Activated CD8-positive, alpha-beta T cell treated with anti-CD3 and anti-CD28 coated beads, Interleukin-2, amount 10 ng/mL, durations not matched to agents 7 days and 5 days (primary cell): Measurements from ENCODE around the gene KIF11. TPM values are rescaled to one million over a fixed set of nuclear protein-coding genes. Genes with fewer than 3 reads are reported as not detected.

Experiments
- ATAC-seq: fragments of 150-1000 bp; cut with Tn5 transposase; one replicate; pipeline ENCODE4 v1.10.0; 2021; ENCODE audit warnings: moderate library complexity
- CTCF ChIA-PET: fragments of 350-600 bp; sonication (Branson Sonifier 250); formaldehyde crosslinking; loops from one replicate; lab custom pipeline; 2021; ENCODE audit warnings: antibody characterized with exemption; lab: Charles Lee
- POLR2A ChIA-PET: fragments of 350-600 bp; sonication (Branson Sonifier 250); formaldehyde crosslinking; loops from one replicate; lab custom pipeline; 2021; ENCODE audit warnings: antibody characterized with exemption; lab: Charles Lee
- DNase-seq: peaks from one replicate; pipeline ENCODE4 v3.0.0-alpha.2; 2020
- H3K27ac Mint-ChIP-seq: one replicate; pipeline ENCODE4 v1.8.0; 2021; ENCODE audit warnings: mild to moderate bottlenecking, mixed read lengths
- H3K27me3 Mint-ChIP-seq: one replicate; pipeline ENCODE4 v1.8.0; 2021; ENCODE audit warnings: low read depth, mixed read lengths
- H3K36me3 Mint-ChIP-seq: one replicate; pipeline ENCODE4 v1.8.0; 2021; ENCODE audit warnings: low read depth, mixed read lengths
- H3K4me1 Mint-ChIP-seq: one replicate; pipeline ENCODE4 v1.8.0; 2021; ENCODE audit warnings: low read depth, mixed read lengths
- H3K4me3 Mint-ChIP-seq: one replicate; pipeline ENCODE4 v1.8.0; 2021; ENCODE audit warnings: mild to moderate bottlenecking, mixed read lengths
- H3K9me3 Mint-ChIP-seq: one replicate; pipeline ENCODE4 v1.8.0; 2022; ENCODE audit warnings: mixed read lengths; ENCODE audit not compliant: insufficient read depth
- total RNA-seq, 2 experiments: library from RNA; stranded (reverse); gene quantifications; one replicate each; pipeline ENCODE4 v1.2.3, GENCODE V29; 2021

The KIF11 gene
- total RNA-seq, 2 experiments from 2014 or later, result 85.2 to 87.0 TPM

DNA sequence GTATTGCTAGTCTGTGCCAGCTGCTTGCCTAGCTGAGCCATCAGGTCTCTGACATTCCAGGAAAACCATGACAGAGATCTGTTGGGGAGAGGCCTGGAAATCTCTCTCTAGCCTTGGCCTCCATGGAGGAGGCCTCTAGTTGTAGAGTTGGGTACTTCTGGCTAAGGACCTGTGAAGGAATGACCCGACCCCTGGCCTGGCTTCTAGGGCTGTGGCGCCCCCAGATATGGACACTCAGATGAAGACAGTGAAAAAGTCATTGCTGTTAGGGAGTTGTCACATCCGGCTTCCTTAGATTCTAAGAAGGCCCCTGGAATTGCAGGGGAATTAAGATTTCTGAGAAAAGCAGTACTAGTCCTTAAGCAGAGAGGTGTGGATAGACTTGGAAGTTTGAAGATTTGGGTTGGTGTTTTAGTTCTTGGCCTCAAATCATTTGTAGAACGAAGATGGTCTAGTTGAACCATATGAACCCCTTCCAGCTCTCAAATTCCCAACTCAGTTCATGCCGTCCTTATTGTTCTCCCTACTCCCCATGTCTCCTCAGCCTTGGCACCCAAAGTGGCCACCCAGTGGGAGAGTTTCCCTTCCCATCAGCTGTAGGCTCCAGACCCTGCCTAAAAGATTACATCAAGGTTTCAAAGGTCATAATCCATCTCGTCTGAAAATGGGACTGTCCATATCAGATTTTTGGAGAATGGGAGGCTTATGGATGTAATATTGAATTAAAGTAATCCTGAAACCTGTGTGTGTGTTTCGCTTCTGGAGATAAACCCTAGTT, 103.9 kb downstream of the KIF11 start:
- DNase-seq (no peak), ATAC-seq (no peak)
- peaks cover 73% of the 10 kb centered on the region for H3K27me3 Mint-ChIP-seq
- CTCF ChIA-PET, result no interaction called here
- H3K36me3 Mint-ChIP-seq, result no peaks in the 10 kb centered on the region
- no peak overlapping the region for H3K27ac Mint-ChIP-seq
- peaks cover 32% of the 10 kb centered on the region for H3K4me1 Mint-ChIP-seq
- POLR2A ChIA-PET, result no interaction called here
- H3K9me3 Mint-ChIP-seq, result no peaks in the 10 kb centered on the region
- H3K4me3 Mint-ChIP-seq, result no peak overlapping the region

DNA sequence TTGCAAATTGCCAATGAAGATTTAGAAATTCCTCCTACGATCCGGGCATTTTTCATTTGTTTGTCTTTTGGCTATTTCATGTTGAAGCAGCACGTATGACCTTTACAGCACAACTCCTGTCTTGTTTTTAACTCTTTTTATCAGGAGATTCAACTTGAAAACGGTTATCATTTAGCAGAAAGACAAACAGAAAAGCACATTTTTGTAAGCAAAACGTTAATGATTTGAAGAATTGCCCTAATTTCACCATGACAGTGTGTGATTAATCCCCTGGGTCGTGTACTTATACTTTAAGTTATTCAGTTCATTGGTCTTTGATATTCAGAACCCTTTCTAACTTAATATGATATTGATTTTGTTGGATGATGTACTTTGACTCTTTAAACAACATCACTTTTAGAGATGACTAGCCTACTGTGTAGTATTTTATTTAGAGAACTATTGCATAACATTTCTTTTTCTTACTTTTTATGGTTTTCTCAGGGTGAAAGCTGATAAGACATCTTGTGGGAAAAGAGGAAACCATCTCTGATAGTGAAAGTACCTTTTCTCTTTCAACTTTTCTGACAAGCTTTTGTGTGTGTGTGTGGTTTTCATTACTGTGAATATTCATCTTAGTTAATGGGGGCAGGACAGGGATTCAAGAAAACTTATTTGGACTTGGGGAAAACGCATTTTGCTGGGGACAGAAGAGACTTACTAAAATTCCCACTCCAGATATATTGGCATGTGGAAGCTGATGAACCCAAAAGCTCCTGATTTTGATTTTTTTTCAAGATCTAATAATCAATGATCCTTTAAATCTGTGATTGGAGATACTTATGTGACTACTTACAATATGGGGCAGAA, 105.0 kb downstream of the KIF11 start:
- ChIA-PET POLR2A (no interaction called here), CTCF (interaction anchor here (1.0 kb wide), 1 partner anchor 145 kb away, joined by 3 read pairs; no protein-coding TSS in a partner anchor)
- H3K4me3 Mint-ChIP-seq, result no peak overlapping the region
- peaks cover 24% of the 10 kb centered on the region for H3K4me1 Mint-ChIP-seq
- H3K9me3 Mint-ChIP-seq, result no peaks in the 10 kb centered on the region
- ATAC-seq (peak; percentile 10), DNase-seq (no peak)
- peaks cover 67% of the 10 kb centered on the region for H3K27me3 Mint-ChIP-seq
- H3K36me3 Mint-ChIP-seq, result no peaks in the 10 kb centered on the region
- H3K27ac Mint-ChIP-seq, result no peak overlapping the region

GRCh38 chr10:92699193-92699517, 106.2 kb downstream of the KIF11 start:
- Mint-ChIP-seq H3K4me1 (peaks cover 24% of the 10 kb centered on the region), H3K27ac (no peak overlapping the region), H3K4me3 (peak overlapping the region; percentile 68), H3K27me3 (peaks cover 67% of the 10 kb centered on the region), H3K36me3 (no peaks in the 10 kb centered on the region), H3K9me3 (no peaks in the 10 kb centered on the region)
- DNase-seq (no peak), ATAC-seq (no peak)
- CTCF ChIA-PET, result no interaction called here
- POLR2A ChIA-PET, result no interaction called here

- Mint-ChIP-seq H3K4me3 (peak overlapping the region; percentile 68), H3K9me3 (no peaks in the 10 kb centered on the region), H3K36me3 (no peaks in the 10 kb centered on the region), H3K27me3 (peaks cover 63% of the 10 kb centered on the region), H3K4me1 (peaks cover 24% of the 10 kb centered on the region), H3K27ac (no peak overlapping the region)
- ATAC-seq, result peak; percentile 83
- DNase-seq, result peak; percentile 61
- ChIA-PET CTCF (no interaction called here), POLR2A (interaction anchor here (0.7 kb wide), 1 partner anchor 108 kb away, joined by 3 read pairs; no protein-coding TSS in a partner anchor)
Measured at GRCh38 chr10:92699518-92700381, 106.8 kb downstream of the KIF11 start.

GRCh38 chr10:92702301-92702916, 109.5 kb downstream of the KIF11 start:
- ChIA-PET POLR2A (no interaction called here), CTCF (interaction anchor here (0.9 kb wide), 1 partner anchor 26 kb away, joined by 3 read pairs; no protein-coding TSS in a partner anchor)
- Mint-ChIP-seq H3K36me3 (no peaks in the 10 kb centered on the region), H3K27me3 (peaks cover 52% of the 10 kb centered on the region), H3K27ac (no peak overlapping the region), H3K9me3 (no peaks in the 10 kb centered on the region), H3K4me3 (no peak overlapping the region), H3K4me1 (peaks cover 23% of the 10 kb centered on the region)
- ATAC-seq, result no peak
- DNase-seq, result no peak

Other genes starting within 250 kb of the KIF11 start
- 10 to 100 TPM; 12.5 to 13.4 TPM for gene IDE, start 19.0 kb upstream of the KIF11 start, total RNA-seq
- under 1 TPM in 1 of 2 experiments, not detected in 1; 0.13 TPM for gene HHEX, start 96.8 kb downstream of the KIF11 start, total RNA-seq